Mucosa of descending colon (tissue), 3 donors: ENCODE measurements around the gene ANO8. TPM values are rescaled to one million over a fixed set of nuclear protein-coding genes. Genes with fewer than 3 reads are reported as not detected.

ENCODE experiments used
- ATAC-seq: fragments of 200-7000 bp; cut with Tn5 transposase; one replicate; pipeline ENCODE4 v1.9.1; 2020; ENCODE audit warnings: mild to moderate bottlenecking, moderate library complexity
- DNase-seq, 3 donors: peaks; one replicate each; pipeline ENCODE4 v3.0.0-alpha.2; 2020
- H3K36me3 ChIP-seq: fragments of 200-600 bp; one replicate; pipeline ENCODE4 v1.8.0; 2021; ENCODE audit warnings: low read depth, mild to moderate bottlenecking
- H3K4me1 ChIP-seq: fragments of 200-600 bp; one replicate; pipeline ENCODE4 v1.8.0; 2021; ENCODE audit warnings: low read depth, mild to moderate bottlenecking
- H3K4me3 ChIP-seq: fragments of 200-600 bp; one replicate; pipeline ENCODE4 v1.8.0; 2021; ENCODE audit warnings: mild to moderate bottlenecking
- H3K9me3 ChIP-seq: fragments of 200-600 bp; one replicate; pipeline ENCODE4 v1.8.0; 2021; ENCODE audit warnings: mild to moderate bottlenecking
- intact Hi-C, 2 donors: fragments of 100-400 bp; cut with DNase I in 1 of 2; cut with micrococcal nuclease in 1 of 2; formaldehyde crosslinking; loops; one replicate each; pipeline versions ENCODE4 v1.11.0 to v1.11.1; 2022; cut with DNase I, micrococcal nuclease
- total RNA-seq, 3 donors: library from RNA; stranded (reverse); fragmentation: NEBNext Ultra II Directional in 2 of 3; extraction: Animal tissue kit (Norgen Biotek cat#: 25700) in 2 of 3; gene quantifications; one replicate each; pipeline versions ENCODE4 v1.2.1 to v1.2.4, GENCODE V29; 2021 to 2023
- TF ChIP-seq, protein P1 (sequence below): fragments of 200-600 bp; IDR thresholded peaks from one replicate; pipeline ENCODE4 v1.8.0; 2022; ENCODE audit warnings: antibody characterized with exemption, mild to moderate bottlenecking
- donor health status: DM: no; HTN: no; CAD: no; lungs with moderate emphysema.
- donor health status: DM: no; HTN: no; CAD: no.
- donor health status: DM: no; HTN: yes; CAD: no.

Gene ANO8
- total RNA-seq, 3 donors from 2014 or later: 7.1 to 9.4 (median 8.6) TPM

DNA sequence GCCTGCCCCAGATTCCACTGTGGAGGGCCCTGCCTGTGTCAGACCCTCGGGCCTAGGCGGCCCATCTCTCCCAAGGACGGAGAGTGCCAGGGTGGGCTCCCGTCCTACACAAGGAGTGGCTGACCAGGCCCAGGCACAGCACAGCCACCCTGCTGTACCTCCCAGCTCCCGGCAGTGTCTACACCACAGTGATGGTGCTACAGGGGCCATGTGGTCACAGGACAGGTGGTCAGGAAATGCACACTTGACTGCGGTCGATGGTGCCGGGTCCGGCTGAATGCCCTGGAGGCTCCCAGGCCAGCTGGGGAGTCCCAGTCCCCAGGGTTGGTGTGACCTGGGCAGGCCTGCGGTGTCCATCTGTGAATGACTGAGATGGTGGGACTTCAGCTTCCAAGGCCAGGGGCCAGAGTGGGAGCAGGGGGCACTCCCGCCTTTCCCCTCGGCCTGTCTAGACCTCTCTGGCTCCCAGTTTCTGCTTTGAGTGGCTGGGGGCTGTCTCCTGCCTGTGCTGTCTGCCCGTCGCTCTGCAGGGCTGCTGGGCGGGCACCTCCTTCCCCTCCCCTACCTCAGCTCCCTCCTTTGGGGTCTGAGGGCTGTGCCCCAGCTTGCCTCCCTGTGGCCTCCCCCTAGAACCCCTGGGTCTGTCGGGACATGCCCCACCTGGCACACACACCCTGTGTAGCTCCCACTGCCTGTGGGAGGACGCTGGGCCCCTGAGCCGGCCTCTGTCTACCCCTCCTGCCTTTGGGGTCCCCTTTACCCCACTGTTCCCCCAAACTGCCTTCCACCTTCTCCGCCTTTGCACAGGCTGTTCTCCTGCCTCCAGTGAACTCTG lies 12.8 kb downstream of the ANO8 start:
- Histone ChIP-seq H3K4me3 (no peak overlapping the region), H3K9me3 (no peaks in the 10 kb centered on the region), H3K36me3 (peaks cover 3% of the 10 kb centered on the region), H3K4me1 (peaks cover 3% of the 10 kb centered on the region)
- no peak for DNase-seq
- intact Hi-C loops: no loop called here
- ATAC-seq: no peak
- TF ChIP-seq, protein P1, sequence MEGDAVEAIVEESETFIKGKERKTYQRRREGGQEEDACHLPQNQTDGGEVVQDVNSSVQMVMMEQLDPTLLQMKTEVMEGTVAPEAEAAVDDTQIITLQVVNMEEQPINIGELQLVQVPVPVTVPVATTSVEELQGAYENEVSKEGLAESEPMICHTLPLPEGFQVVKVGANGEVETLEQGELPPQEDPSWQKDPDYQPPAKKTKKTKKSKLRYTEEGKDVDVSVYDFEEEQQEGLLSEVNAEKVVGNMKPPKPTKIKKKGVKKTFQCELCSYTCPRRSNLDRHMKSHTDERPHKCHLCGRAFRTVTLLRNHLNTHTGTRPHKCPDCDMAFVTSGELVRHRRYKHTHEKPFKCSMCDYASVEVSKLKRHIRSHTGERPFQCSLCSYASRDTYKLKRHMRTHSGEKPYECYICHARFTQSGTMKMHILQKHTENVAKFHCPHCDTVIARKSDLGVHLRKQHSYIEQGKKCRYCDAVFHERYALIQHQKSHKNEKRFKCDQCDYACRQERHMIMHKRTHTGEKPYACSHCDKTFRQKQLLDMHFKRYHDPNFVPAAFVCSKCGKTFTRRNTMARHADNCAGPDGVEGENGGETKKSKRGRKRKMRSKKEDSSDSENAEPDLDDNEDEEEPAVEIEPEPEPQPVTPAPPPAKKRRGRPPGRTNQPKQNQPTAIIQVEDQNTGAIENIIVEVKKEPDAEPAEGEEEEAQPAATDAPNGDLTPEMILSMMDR: no peak

DNA sequence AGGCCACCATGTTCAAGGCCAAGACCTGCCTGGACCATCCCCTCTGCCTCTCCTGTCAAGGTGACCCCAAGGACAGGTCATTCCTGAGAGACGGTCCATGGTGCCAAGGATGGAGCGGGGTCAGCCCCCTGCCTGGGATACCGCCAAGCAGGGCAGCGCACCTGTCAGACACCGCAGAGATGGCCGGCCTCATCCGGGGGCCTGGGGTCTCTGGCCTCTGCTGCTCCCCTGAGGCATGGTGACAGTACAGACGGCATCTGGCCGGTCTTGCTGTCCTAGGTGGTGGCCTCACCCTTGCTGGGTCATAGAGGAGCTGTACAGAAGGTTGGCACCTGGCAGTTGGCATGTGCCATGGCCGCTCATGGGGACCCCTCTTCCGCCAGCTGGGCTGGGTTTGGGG lies 14.2 kb downstream of the ANO8 start:
- H3K36me3 ChIP-seq: peaks cover 3% of the 10 kb centered on the region
- intact Hi-C loops: no loop called here
- H3K9me3 ChIP-seq: no peaks in the 10 kb centered on the region
- TF ChIP-seq, protein P1: no peak
- H3K4me1 ChIP-seq: peaks cover 3% of the 10 kb centered on the region
- ATAC-seq (no peak), DNase-seq (no peak)
- H3K4me3 ChIP-seq: no peak overlapping the region

DNA sequence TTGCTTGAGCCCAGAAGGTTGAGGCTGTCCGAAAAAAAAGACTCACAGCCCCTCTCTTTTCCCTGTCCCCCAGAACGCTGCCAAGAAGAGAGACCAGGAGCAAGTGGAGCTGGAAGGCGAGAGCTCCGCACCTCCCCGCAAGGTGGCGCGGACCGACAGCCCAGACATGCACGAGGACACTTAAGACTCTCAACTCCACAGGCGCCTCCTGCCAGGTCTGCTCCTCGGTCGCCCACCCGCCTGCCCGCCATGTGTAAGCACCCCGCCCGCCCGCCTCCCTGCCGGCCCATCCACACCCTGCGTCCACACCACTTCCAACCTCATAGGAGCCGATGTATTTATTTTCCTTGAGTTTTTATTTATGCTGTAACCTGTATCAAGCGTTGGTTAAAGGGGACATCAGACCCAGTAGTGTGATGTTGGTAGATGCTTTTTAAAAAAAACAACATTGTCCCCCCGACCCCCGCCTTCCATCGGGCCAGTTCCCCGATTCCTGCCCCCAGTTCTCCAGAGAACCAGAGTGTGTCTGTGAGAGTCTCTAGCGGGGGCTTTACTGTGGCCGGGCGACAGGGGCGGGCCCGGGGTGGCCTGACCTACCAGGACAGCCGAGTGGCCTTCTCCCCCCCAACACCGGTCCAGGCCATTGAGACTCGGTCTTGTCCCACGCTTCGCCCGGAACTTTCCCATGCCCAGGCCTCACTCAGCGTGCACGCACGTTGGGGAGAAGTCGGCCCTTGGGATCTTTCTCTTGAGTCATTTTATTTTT lies 15.0 kb downstream of the ANO8 start:
- peaks cover 3% of the 10 kb centered on the region for H3K4me1 ChIP-seq
- no peak for DNase-seq
- no peak for ATAC-seq
- no peaks in the 10 kb centered on the region for H3K9me3 ChIP-seq
- no peak overlapping the region for H3K4me3 ChIP-seq
- intact Hi-C loops: no loop called here
- TF ChIP-seq, protein P1: no peak
- peaks cover 3% of the 10 kb centered on the region for H3K36me3 ChIP-seq

DNA sequence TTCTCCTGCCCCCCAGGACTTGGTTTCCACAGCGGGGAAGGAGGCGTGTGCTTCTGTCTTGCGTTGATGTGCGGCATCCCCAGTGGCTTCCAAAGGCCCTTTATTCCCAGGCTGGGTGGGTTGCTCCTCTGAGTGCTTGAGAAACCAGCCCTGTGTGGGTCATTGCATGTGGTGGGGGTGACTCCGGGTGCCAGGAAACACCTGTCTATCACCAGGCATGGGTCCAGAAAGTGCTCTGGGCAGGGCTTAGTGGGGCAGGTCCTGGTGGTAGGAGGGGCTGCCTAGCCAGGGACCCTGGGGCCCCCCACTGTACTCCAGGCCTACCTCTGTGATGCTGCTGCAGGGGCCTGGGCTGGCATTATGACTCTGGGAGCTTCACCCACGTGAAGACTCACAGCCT lies 15.7 kb downstream of the ANO8 start:
- Histone ChIP-seq H3K9me3 (no peaks in the 10 kb centered on the region), H3K36me3 (peaks cover 3% of the 10 kb centered on the region), H3K4me1 (peaks cover 3% of the 10 kb centered on the region), H3K4me3 (no peak overlapping the region)
- TF ChIP-seq, protein P1: no peak
- intact Hi-C loops: no loop called here
- ATAC-seq (no peak), DNase-seq (no peak)

DNA sequence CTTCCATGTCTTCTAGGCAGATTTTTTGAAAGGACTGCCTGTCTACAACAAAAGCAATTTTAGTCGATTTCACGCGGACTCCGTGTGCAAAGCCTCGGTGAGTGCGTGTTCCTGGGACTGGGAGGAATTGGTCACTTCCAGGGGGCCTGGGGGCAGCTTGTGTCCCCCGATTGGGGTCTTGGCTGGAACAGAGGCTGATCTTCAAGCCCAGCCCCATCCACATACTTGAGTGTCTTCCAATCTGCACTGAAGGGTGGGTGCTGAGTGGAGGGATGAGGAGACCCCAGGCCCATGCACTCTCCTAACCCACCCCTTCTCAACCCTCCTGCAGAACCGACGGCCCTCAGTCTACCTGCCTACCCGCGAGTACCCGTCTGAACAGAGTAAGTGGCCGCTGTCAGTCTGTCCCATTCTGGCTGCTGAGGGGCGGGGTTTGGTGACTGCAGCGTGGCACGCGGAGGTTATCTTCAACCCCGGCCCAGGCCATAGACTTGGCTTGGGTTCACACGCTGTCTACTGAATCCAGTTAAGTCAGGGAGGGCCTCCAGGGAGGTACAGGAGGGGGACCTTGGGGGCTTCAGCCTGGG lies 20.6 kb downstream of the ANO8 start:
- TF ChIP-seq, protein P1: no peak
- intact Hi-C loops: no loop called here
- Histone ChIP-seq H3K4me3 (no peak overlapping the region), H3K9me3 (no peaks in the 10 kb centered on the region), H3K4me1 (peaks cover 13% of the 10 kb centered on the region), H3K36me3 (peaks cover 3% of the 10 kb centered on the region)
- ATAC-seq: no peak
- DNase-seq: no peak
